GM12801 (cell line): ENCODE data around the gene KREMEN1.

Source experiments
- TF ChIP-seq, protein P1 (sequence below): IDR thresholded peaks from one replicate; pipeline ENCODE4 v1.5.1; 2011; ENCODE audit warnings: control low read depth; ENCODE audit not compliant: insufficient read length; ENCODE audit errors: extremely low read depth

Gene KREMEN1, protein sequence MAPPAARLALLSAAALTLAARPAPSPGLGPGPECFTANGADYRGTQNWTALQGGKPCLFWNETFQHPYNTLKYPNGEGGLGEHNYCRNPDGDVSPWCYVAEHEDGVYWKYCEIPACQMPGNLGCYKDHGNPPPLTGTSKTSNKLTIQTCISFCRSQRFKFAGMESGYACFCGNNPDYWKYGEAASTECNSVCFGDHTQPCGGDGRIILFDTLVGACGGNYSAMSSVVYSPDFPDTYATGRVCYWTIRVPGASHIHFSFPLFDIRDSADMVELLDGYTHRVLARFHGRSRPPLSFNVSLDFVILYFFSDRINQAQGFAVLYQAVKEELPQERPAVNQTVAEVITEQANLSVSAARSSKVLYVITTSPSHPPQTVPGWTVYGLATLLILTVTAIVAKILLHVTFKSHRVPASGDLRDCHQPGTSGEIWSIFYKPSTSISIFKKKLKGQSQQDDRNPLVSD

DNA sequence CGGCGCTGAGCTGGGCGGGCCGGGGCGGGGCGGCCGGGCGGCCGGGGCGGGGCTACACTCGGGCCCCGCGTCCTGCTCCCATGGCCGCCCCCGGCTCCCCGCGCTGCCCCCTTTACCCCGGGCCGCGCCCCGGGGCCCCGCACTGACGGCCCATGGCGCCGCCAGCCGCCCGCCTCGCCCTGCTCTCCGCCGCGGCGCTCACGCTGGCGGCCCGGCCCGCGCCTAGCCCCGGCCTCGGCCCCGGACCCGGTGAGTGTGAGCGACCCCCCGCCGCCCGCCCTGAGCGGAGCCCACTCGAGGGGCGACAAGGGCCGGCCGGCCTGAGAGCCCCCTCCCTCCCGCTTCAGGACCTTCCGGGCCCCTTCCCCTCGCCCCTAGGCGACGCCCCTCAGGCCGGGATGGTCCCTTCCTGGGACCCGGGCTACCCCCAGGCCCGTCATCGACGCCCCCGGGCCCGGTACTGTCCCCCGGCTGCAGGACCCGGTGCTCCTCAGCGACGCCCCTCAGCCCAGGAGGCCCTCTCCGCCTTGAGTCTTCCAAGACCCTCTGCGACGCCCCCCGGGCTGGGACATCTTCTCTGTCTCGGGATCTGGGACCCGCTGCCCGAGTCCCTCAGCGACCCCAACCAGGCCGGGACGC lies at the start of gene KREMEN1:
TSS of gene KREMEN1 (plus strand) at position 57 of the 639 bp plus-strand sequence. CDS start at position 153, 96 bp downstream.
- TF ChIP-seq, protein P1, sequence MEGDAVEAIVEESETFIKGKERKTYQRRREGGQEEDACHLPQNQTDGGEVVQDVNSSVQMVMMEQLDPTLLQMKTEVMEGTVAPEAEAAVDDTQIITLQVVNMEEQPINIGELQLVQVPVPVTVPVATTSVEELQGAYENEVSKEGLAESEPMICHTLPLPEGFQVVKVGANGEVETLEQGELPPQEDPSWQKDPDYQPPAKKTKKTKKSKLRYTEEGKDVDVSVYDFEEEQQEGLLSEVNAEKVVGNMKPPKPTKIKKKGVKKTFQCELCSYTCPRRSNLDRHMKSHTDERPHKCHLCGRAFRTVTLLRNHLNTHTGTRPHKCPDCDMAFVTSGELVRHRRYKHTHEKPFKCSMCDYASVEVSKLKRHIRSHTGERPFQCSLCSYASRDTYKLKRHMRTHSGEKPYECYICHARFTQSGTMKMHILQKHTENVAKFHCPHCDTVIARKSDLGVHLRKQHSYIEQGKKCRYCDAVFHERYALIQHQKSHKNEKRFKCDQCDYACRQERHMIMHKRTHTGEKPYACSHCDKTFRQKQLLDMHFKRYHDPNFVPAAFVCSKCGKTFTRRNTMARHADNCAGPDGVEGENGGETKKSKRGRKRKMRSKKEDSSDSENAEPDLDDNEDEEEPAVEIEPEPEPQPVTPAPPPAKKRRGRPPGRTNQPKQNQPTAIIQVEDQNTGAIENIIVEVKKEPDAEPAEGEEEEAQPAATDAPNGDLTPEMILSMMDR, result no peak

DNA sequence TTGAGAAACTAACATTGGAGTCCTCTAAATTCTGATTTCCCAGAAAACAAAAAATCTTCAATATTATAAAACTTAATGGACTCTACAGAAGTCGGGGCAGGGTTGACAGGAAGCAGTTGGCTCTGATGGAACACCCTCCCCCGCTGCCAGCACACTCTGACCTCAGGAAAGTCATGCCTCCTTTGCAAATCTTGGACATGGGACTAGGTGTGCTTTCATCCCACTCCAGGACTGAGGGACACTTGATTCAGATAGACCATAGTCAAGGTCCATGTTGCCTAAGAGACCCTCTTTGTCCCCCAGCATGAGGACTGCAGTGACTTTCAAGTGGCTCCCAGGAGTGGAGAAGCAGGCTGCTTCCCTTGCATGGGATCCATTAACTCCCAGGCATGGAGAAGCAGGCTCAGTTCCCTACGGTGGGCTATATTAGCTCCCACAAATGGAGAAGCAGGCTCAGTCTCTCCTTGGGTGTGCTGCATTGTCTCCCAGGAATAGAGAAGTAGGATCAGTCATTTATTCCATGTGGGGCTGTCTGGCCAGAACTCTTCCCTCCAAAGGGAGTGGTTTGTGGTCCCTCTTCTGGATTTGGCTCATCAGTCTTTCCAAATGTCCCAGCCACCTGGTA lies 49.6 kb upstream of the KREMEN1 start:
- TF ChIP-seq, protein P1, result no peak

DNA sequence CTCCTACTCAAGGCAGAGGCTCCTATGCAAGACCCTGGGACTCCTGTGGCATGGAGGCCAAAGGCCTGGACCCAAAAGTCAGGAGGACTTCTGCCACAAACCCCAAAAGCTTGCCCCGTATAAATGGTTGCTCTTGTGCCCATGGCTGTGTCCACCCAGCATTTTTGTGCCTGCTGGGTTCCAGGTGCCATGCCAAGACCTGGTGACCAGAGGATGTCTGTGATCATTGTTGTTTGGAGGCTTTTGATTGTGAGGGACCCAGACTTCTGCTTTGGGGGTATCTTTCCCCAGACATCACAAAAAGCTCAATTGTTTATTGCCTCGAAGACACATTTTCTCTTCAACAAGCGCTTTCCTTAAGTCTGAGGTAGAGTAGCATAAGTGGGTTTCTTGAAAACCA lies 46.3 kb upstream of the KREMEN1 start:
- TF ChIP-seq, protein P1, result no peak

DNA sequence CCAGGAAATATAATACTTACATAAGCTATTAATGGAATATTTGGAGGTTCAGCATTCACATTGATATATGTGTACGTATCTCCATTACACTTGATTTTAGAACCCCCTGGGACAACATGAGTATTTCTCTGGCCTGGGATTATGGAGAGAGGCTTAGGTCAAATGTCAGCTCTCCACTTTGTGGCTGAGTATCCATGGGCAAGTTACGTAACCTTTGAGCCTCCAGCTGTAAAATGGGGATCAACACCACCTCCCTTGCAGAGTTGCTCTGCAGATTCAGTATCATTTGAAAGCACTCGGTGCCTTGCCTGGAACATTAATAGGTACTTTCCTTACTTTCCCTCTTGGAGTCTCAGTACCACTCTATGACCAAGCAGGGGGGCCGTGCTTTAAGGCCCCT lies 44.4 kb upstream of the KREMEN1 start:
- TF ChIP-seq, protein P1, result no peak

DNA sequence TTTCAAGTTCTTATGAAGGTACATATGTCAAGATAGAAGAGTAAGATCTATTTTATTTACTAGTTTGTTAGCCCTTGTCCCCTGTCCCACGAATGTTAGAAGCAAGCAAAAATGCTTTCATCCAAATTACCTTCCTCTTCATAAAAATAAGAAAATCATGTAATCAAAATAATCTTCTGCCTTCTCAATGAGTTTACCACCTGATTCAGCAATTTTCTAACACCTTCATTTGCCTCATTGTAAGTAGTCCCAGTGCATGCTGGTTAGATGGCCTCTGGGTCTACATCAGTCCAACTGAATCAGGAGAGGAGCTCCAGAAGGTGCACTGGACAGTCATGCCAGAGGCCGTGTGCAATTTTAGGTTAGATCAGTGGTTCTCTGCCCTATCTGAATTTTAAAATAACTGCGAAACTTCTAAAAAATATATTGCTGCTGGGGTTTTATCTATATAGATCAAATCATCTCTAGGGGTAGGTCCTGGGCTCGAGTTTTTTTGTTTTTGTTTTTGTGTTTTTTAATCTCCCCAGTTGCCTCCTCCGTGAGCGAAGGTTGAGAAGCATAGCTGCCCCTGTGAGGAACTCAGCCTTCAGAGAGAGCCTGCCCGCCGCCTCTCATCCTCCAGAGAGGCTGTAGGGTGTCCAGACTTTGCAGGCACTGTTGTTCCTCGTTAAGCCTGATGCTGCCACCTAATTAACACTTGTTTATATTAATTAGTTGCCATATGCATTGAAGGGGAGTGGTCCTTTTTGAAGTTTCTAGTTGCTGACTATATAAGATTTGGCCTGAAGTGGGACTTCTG lies 43.4 kb upstream of the KREMEN1 start:
- TF ChIP-seq, protein P1, result no peak

DNA sequence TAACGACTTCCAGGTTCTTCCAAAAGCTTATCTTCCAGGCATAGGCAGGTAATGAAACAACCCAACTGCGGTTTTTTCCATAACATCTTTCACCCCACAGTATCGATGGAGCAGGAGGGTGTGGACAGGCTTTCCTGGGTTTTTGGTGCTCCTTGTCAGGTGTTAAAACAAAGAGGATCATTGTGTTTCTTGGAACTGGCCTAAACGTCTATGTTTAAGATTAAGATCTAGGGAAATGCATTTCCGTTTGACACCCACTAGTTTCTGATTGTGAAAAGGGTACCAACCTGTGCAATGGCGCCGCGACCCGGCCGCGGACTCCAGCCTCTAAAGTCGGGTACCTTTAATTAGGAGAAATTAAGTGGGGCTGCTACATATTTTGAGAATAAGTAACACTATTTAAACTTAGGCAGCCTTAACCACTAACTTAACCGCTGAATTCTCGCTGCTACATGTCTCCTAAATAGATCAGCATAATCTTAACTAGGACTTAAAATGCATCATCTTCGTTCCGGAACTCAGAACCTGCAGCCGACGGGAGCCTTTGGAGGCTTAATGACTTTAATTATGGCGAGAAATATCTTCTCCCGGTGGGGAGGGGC lies 42.7 kb upstream of the KREMEN1 start:
- TF ChIP-seq, protein P1, result no peak
